ENCODE data around the gene CACNA1C.

DNA sequence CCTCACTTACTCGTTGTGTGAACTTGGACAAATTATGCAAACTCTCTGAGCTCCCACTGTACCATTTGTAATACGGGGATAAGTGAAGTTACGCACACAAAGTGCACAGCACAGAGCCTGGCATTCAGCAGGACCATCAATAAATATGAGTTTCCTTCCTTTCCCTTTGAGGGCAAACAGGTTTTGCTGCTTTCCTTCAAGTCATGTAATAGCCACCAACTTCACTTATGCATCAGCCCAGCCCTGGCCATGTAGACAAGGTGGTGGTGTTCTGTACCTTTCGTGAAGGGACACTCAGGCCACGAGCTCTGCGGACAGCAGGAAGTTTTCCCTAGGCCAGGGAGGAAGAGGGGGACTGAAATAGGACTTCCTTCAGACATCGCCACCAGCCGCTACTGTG, 272.7 kb downstream of the CACNA1C start:
- TF ChIP-seq, protein P1, sequence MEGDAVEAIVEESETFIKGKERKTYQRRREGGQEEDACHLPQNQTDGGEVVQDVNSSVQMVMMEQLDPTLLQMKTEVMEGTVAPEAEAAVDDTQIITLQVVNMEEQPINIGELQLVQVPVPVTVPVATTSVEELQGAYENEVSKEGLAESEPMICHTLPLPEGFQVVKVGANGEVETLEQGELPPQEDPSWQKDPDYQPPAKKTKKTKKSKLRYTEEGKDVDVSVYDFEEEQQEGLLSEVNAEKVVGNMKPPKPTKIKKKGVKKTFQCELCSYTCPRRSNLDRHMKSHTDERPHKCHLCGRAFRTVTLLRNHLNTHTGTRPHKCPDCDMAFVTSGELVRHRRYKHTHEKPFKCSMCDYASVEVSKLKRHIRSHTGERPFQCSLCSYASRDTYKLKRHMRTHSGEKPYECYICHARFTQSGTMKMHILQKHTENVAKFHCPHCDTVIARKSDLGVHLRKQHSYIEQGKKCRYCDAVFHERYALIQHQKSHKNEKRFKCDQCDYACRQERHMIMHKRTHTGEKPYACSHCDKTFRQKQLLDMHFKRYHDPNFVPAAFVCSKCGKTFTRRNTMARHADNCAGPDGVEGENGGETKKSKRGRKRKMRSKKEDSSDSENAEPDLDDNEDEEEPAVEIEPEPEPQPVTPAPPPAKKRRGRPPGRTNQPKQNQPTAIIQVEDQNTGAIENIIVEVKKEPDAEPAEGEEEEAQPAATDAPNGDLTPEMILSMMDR (IDR thresholded peaks at IDR 0.05), result no peak
- TF ChIP-seq EZH2 (IDR thresholded peaks at IDR 0.05; ENCODE audit: borderline replicate concordance, insufficient read depth, low read depth, low read length, poor library complexity, severe bottlenecking), result no peak

Measured in B cell (primary cell).